ENCODE results near the gene SDHA. TPM values are rescaled to one million over a fixed set of nuclear protein-coding genes. Genes with fewer than 3 reads are reported as not detected.

SDHA gene
- total and polyA plus RNA-seq, 9 of the 15 experiments (the other 6 are each of a cell fraction or from before 2014, with no cell fraction given) = 82.9 to 191 (median 130) TPM

DNA sequence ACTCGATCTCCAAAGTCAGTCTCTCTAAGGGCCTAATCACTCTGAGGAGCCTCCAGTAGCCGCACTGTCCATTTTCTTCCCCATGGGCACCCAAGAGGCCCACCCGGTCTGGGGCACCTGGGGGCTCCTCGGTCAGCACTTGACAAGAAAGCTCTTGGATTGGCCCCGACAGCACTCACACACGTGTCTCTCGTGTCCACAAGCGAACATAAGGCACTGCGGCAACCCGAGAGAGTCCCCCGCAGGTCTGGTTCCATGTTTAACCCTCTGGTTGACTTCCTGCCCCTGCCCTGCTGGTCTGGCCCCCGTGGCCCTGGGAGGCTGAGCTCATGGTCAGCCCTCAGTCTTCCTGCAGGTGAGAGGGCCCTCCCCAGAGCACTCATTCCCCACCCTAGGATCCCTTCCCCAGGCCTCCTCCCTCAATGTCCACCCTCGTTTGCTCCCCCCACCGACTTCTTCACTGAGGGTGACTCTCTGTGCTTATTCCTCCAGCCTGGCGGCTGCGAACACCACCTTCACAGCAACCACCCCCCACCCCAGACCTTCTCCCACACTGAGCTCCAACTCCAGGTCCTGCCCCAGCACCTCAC lies 43.1 kb upstream of the SDHA start:
- no peak overlapping the region for H3K27ac ChIP-seq (ENCODE audit: extremely low read depth, low read depth, low read length)
- peaks cover 12% of the 10 kb centered on the region for H4K20me1 ChIP-seq (replicated peaks; ENCODE audit: control insufficient read depth, insufficient read depth, low read length)
- in situ Hi-C loops (cut with MboI) (no loop called here), intact Hi-C loops (cut with micrococcal nuclease) (no loop called here)
- no peak overlapping the region for H2AFZ ChIP-seq (ENCODE audit: low read depth, low read length)
- H3K27me3 ChIP-seq (ENCODE audit: control insufficient read depth in 2 of 2, insufficient read depth in 2 of 2, low read length in 2 of 2) = peaks cover 77 to 80% of the 10 kb centered on the region in 2 experiments
- peak; percentile 17; the same call in 2 of the 3 replicates for ATAC-seq
- peaks cover 0 to 12% of the 10 kb centered on the region in 2 experiments; a peak in 1 of 5 replicates for H3K4me1 ChIP-seq (replicated peaks in 1 of 2; ENCODE audit: control insufficient read depth in 2 of 2, insufficient read depth in 2 of 2, low read length in 2 of 2)
- peaks cover 4% of the 10 kb centered on the region for H3K9me1 ChIP-seq (ENCODE audit: control insufficient read depth, insufficient read depth, low read length)
- DNase-seq (ENCODE audit: extremely low read depth in 1 of 4, low spot score in 3 of 4) = no peak
- H3K4me3 ChIP-seq = no peak overlapping the region
- no peaks in the 10 kb centered on the region for H3K79me2 ChIP-seq (ENCODE audit: control insufficient read depth, insufficient read depth, low read length)
- FAIRE-seq = no peak
- WGBS (ENCODE audit: insufficient coverage, low coverage, missing lambda C conversion rate) = 4% methylated on average over 16 of the region's 16 CpGs
- no peak overlapping the region; a peak in 1 of 4 replicates for H3K9ac ChIP-seq (ENCODE audit: insufficient read depth in 1 of 2, low read depth in 2 of 2, low read length in 2 of 2)
- no peaks in the 10 kb centered on the region for H3K36me3 ChIP-seq (ENCODE audit: control insufficient read depth, insufficient read depth, low read length)
- ChIA-PET CTCF (ENCODE audit: low intra/inter-chr PET ratio) (no interaction called here), POLR2A (interaction anchor here (1.6 kb wide), 1 partner anchor 11 kb away, joined by 3 read pairs; no protein-coding TSS in a partner anchor)
- no peaks in the 10 kb centered on the region for H3K9me3 ChIP-seq (replicated peaks; ENCODE audit: control insufficient read depth, insufficient read depth, low read depth, low read length)
- no peak overlapping the region for H3K4me2 ChIP-seq (ENCODE audit: insufficient read depth, low read length)
- no TSS peak for BruUV-seq (replicated peaks)
- TF ChIP-seq SMARCA4 (IDR thresholded peaks at IDR 0.05) (no peak), RBM25 (IDR thresholded peaks at IDR 0.05; ENCODE audit: low read depth, low read length, severe bottlenecking) (no peak), ZNF3 (CRISPR knock-in tag; IDR thresholded peaks at IDR 0.05) (no peak), HOMEZ (CRISPR knock-in tag; IDR thresholded peaks at IDR 0.05) (no peak), ARID1B (IDR thresholded peaks at IDR 0.05) (no peak), ZBTB12 (CRISPR knock-in tag; IDR thresholded peaks at IDR 0.05) (no peak), FOXP4 (CRISPR knock-in tag; IDR thresholded peaks at IDR 0.05; ENCODE audit: borderline replicate concordance) (no peak), FOXJ3 (CRISPR knock-in tag; IDR thresholded peaks at IDR 0.05) (no peak)
- TF ChIP-seq, protein P1, sequence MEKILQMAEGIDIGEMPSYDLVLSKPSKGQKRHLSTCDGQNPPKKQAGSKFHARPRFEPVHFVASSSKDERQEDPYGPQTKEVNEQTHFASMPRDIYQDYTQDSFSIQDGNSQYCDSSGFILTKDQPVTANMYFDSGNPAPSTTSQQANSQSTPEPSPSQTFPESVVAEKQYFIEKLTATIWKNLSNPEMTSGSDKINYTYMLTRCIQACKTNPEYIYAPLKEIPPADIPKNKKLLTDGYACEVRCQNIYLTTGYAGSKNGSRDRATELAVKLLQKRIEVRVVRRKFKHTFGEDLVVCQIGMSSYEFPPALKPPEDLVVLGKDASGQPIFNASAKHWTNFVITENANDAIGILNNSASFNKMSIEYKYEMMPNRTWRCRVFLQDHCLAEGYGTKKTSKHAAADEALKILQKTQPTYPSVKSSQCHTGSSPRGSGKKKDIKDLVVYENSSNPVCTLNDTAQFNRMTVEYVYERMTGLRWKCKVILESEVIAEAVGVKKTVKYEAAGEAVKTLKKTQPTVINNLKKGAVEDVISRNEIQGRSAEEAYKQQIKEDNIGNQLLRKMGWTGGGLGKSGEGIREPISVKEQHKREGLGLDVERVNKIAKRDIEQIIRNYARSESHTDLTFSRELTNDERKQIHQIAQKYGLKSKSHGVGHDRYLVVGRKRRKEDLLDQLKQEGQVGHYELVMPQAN (IDR thresholded peaks at IDR 0.05; ENCODE audit: borderline replicate concordance) = no peak
- TF ChIP-seq, protein P2, sequence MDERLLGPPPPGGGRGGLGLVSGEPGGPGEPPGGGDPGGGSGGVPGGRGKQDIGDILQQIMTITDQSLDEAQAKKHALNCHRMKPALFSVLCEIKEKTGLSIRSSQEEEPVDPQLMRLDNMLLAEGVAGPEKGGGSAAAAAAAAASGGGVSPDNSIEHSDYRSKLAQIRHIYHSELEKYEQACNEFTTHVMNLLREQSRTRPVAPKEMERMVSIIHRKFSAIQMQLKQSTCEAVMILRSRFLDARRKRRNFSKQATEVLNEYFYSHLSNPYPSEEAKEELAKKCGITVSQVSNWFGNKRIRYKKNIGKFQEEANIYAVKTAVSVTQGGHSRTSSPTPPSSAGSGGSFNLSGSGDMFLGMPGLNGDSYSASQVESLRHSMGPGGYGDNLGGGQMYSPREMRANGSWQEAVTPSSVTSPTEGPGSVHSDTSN (CRISPR knock-in tag; IDR thresholded peaks at IDR 0.05; ENCODE audit: low read depth) = no peak
- TF ChIP-seq, protein P2 (tag; conservative IDR thresholded peaks at IDR 0.05; ENCODE audit: low read depth) = no peak

All from K562 (cell line).